GM19324 (cell line): ENCODE data around the gene SLC35G2.
"Not testable (repeated sequence)": the region's sequence is repeated elsewhere in the genome, so short reads cannot be mapped to it uniquely, and the experiment has no call there.

Experiments
- ATAC-seq: cut with Tn5 transposase; IDR thresholded peaks from one replicate; pipeline ENCODE4 v1.9.1; 2021; ENCODE audit warnings: mild to moderate bottlenecking, moderate library complexity; ENCODE audit not compliant: unreplicated experiment, low FRiP score

Gene SLC35G2

GRCh38 chr3:136831461-136831860 lies 12.5 kb downstream of the SLC35G2 start:
- no peak for ATAC-seq

- no peak for ATAC-seq
Measured at GRCh38 chr3:136835089-136835812, 16.3 kb downstream of the SLC35G2 start.

GRCh38 chr3:136835813-136836510 lies 17.0 kb downstream of the SLC35G2 start:
- no peak for ATAC-seq

- no peak for ATAC-seq
Measured at GRCh38 chr3:136836511-136837156, 17.7 kb downstream of the SLC35G2 start.

GRCh38 chr3:136838641-136839555 lies 20.0 kb downstream of the SLC35G2 start:
- ATAC-seq = no peak

- no peak for ATAC-seq
Measured at GRCh38 chr3:136839556-136839931, 20.6 kb downstream of the SLC35G2 start.

GRCh38 chr3:136840252-136840651 lies 21.3 kb downstream of the SLC35G2 start:
- ATAC-seq = no peak

- ATAC-seq = no peak
Measured at GRCh38 chr3:136842294-136842693, 23.4 kb downstream of the SLC35G2 start.

GRCh38 chr3:136844724-136845123 lies 25.8 kb downstream of the SLC35G2 start:
- no peak for ATAC-seq

GRCh38 chr3:136852180-136852579 lies 33.3 kb downstream of the SLC35G2 start:
- no peak for ATAC-seq

GRCh38 chr3:136856665-136857064 lies 37.7 kb downstream of the SLC35G2 start:
- no peak for ATAC-seq

- ATAC-seq = no peak
Measured at GRCh38 chr3:136858381-136858780, 39.5 kb downstream of the SLC35G2 start.

GRCh38 chr3:136860541-136860940 lies 41.6 kb downstream of the SLC35G2 start:
- no peak for ATAC-seq

GRCh38 chr3:136861890-136862616 lies 43.1 kb downstream of the SLC35G2 start, which contains the start of gene NCK1:
TSS of gene NCK1 (plus strand) at chr3:136862208. CDS start at chr3:136928002, 65,794 bp downstream.
- ATAC-seq = peak; percentile 99

GRCh38 chr3:136862617-136863322 lies 43.8 kb downstream of the SLC35G2 start:
- ATAC-seq = peak; percentile 13

GRCh38 chr3:136869282-136869681 lies 50.4 kb downstream of the SLC35G2 start:
- no peak for ATAC-seq

GRCh38 chr3:136872258-136872657 lies 53.3 kb downstream of the SLC35G2 start:
- ATAC-seq = not testable (repeated sequence)

GRCh38 chr3:136879510-136879909 lies 60.6 kb downstream of the SLC35G2 start:
- not testable (repeated sequence) for ATAC-seq

GRCh38 chr3:136882571-136882970 lies 63.6 kb downstream of the SLC35G2 start:
- no peak for ATAC-seq
